Osteocyte (in vitro differentiated cells): ENCODE measurements around the gene HSBP1. TPM values are rescaled to one million over a fixed set of nuclear protein-coding genes. Genes with fewer than 3 reads are reported as not detected.

Experiments
- DNase-seq: peaks from one replicate; pipeline ENCODE4 v3.0.0; 2021; ENCODE audit warnings: mixed read lengths; ENCODE audit not compliant: unreplicated experiment; ENCODE audit errors: extremely low spot score
- H3K27ac Mint-ChIP-seq: one replicate; pipeline ENCODE4 v1.8.0; 2021; ENCODE audit warnings: mild to moderate bottlenecking, mixed read lengths; ENCODE audit not compliant: unreplicated experiment
- H3K27me3 Mint-ChIP-seq: one replicate; pipeline ENCODE4 v1.8.0; 2021; ENCODE audit warnings: mixed read lengths; ENCODE audit not compliant: unreplicated experiment
- H3K36me3 Mint-ChIP-seq: one replicate; pipeline ENCODE4 v1.8.0; 2021; ENCODE audit warnings: mixed read lengths; ENCODE audit not compliant: unreplicated experiment
- H3K4me1 Mint-ChIP-seq: one replicate; pipeline ENCODE4 v1.8.0; 2021; ENCODE audit warnings: mixed read lengths; ENCODE audit not compliant: unreplicated experiment
- H3K4me3 Mint-ChIP-seq: one replicate; pipeline ENCODE4 v1.8.0; 2021; ENCODE audit warnings: mild to moderate bottlenecking, moderate library complexity, mixed read lengths; ENCODE audit not compliant: unreplicated experiment
- H3K9me3 Mint-ChIP-seq: one replicate; pipeline ENCODE4 v1.8.0; 2021; ENCODE audit warnings: mixed read lengths; ENCODE audit not compliant: unreplicated experiment
- CTCF ChIP-seq: fragments of 200-600 bp; sonication (generic); IDR thresholded peaks from 2 replicates; pipeline ENCODE4 v1.5.0; 2021; ENCODE audit warnings: antibody characterized with exemption, mild to moderate bottlenecking, moderate library complexity
- total RNA-seq: library from RNA; stranded (reverse); gene quantifications from 2 replicates; pipeline ENCODE4 v1.2.1, GENCODE V29; 2021

HSBP1 gene
- total RNA-seq, 1 donor from 2014 or later: 96.9 TPM

- H3K4me1 Mint-ChIP-seq: peaks cover 23% of the 10 kb centered on the region
- H3K4me3 Mint-ChIP-seq: no peak overlapping the region
- peak overlapping the region; percentile 85 for H3K27ac Mint-ChIP-seq
- no peak for TF ChIP-seq CTCF
- no peak for DNase-seq
- H3K9me3 Mint-ChIP-seq: no peaks in the 10 kb centered on the region
- peaks cover 2% of the 10 kb centered on the region for H3K27me3 Mint-ChIP-seq
- H3K36me3 Mint-ChIP-seq: no peaks in the 10 kb centered on the region
Observed at GRCh38 chr16:83835586-83836566, 28.1 kb downstream of the HSBP1 start.

GRCh38 chr16:83837566-83837965 is 29.8 kb downstream of the HSBP1 start:
- no peak for DNase-seq
- no peak overlapping the region for H3K4me3 Mint-ChIP-seq
- no peak for TF ChIP-seq CTCF
- H3K4me1 Mint-ChIP-seq: peaks cover 23% of the 10 kb centered on the region
- H3K9me3 Mint-ChIP-seq: no peaks in the 10 kb centered on the region
- H3K27me3 Mint-ChIP-seq: no peaks in the 10 kb centered on the region
- H3K36me3 Mint-ChIP-seq: no peaks in the 10 kb centered on the region
- H3K27ac Mint-ChIP-seq: no peak overlapping the region

- no peak overlapping the region for H3K4me3 Mint-ChIP-seq
- TF ChIP-seq CTCF: no peak
- H3K27me3 Mint-ChIP-seq: no peaks in the 10 kb centered on the region
- H3K9me3 Mint-ChIP-seq: no peaks in the 10 kb centered on the region
- no peak for DNase-seq
- no peak overlapping the region for H3K27ac Mint-ChIP-seq
- H3K4me1 Mint-ChIP-seq: peaks cover 23% of the 10 kb centered on the region
- H3K36me3 Mint-ChIP-seq: no peaks in the 10 kb centered on the region
Observed at GRCh38 chr16:83838151-83838550, 30.4 kb downstream of the HSBP1 start.

GRCh38 chr16:83839561-83839960 is 31.8 kb downstream of the HSBP1 start:
- H3K27me3 Mint-ChIP-seq: no peaks in the 10 kb centered on the region
- no peaks in the 10 kb centered on the region for H3K36me3 Mint-ChIP-seq
- peaks cover 22% of the 10 kb centered on the region for H3K4me1 Mint-ChIP-seq
- no peak overlapping the region for H3K27ac Mint-ChIP-seq
- H3K9me3 Mint-ChIP-seq: no peaks in the 10 kb centered on the region
- TF ChIP-seq CTCF: no peak
- H3K4me3 Mint-ChIP-seq: no peak overlapping the region
- DNase-seq: no peak

GRCh38 chr16:83840060-83840617 is 32.4 kb downstream of the HSBP1 start:
- Mint-ChIP-seq H3K36me3 (no peaks in the 10 kb centered on the region), H3K27me3 (no peaks in the 10 kb centered on the region), H3K9me3 (no peaks in the 10 kb centered on the region), H3K4me1 (peaks cover 17% of the 10 kb centered on the region), H3K4me3 (no peak overlapping the region), H3K27ac (no peak overlapping the region)
- no peak for DNase-seq
- TF ChIP-seq CTCF: no peak
